NK-92 treated with Interleukin-12 subunit alpha and Interleukin-12 subunit beta, amount 100 ng/mL, for 24 hours (cell line): ENCODE measurements around the gene SPATA16.
"Not testable (repeated sequence)": the region's sequence is repeated elsewhere in the genome, so short reads cannot be mapped to it uniquely, and the experiment has no call there.

Source experiments
- DNase-seq: peaks from one replicate; lab custom pipeline; 2025; lab: John Stamatoyannopoulos, UW

The SPATA16 gene

DNA sequence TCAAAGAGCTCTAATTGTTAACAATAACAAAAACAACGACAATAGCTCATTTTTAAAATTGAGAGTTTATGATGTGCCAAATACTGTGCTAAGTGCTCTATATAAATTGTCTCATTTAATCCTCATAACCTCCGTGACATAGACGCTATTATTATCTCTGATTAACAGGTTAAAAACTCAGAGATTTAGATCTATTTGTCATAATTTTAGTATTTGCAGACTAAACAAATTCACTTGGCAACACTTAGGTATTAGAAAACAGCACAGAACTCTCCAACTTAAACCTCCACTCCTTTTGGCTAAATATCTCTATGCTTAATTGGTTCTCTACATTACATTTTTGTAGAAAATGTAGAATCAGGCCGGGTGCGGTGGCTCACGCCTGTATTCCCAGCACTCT is 136.4 kb downstream of the SPATA16 start:
- DNase-seq: no peak

DNA sequence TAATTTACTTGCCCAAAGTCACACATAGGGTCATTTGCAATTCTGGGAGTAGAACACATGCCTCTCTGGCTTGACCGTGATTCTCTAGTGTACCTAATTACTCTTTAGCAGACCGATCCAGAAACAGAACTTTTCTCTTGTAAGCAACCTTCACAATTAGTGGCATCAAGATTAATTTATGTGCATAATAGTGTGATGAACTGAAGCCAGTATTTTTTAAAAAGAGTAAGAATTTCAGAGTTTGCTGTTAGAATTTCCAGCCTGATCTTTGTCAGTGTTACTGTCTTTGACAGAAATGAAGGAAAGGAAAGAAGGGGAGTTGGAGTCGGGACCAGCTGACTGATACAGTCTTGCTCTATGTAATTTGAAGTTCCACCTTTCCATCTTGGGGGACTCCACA is 137.1 kb downstream of the SPATA16 start:
- DNase-seq: no peak

DNA sequence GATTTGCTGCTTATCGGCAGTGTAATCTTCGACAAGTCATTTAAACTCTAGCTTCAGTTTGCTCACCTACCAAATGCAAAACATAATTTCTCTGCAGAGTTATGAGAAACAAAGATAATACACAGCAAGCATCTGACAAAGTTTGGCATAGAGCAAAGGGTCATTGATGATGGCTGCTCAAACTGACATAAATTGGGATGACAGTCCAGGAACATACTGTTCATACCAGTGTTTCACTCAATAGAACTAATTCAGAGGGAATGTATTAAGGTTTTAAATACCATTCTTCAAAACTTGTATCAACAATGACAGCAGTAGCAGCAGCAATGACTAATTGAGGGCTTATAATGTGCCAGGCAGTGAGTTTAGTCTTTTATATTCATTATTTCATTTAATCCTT is 137.6 kb downstream of the SPATA16 start:
- DNase-seq: no peak

DNA sequence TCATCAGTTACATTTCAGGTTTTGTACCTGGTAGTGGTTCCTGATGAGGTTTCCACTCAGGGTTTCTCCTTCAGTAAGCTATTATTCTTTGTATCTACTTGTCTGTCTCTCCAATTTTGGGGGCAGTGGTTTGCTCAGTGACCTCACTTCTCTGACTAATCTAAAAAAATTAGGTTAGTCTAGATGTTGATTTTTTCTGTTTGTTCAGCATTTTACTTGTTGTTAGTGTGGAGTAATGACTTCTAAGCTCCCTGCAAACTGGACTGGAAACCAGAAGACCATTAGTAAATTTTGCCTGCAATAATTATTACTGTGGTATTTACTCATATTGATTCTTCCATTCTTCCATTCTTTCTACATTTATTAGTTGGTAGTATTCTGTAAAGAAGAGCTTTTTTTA is 139.4 kb downstream of the SPATA16 start:
- no peak for DNase-seq

DNA sequence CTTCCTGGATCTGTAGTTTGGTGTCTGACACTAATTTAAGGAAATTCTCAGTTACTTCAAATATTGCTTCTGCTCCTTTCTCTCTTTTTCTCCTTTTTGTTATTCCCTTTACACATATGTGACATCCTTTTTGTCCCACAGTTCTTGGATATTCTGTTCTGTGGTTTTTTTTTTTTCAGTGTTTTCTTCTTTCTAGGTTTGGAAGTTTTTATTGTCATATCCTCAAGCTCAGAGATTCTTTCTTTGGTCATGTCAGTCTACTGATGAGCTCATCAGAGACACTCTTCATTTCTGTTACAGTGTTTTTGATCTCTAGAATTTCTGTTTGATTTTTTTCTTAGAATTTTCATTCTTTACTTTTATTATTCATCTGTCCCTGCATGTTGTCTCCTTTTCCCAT is 140.5 kb downstream of the SPATA16 start:
- DNase-seq: no peak

DNA sequence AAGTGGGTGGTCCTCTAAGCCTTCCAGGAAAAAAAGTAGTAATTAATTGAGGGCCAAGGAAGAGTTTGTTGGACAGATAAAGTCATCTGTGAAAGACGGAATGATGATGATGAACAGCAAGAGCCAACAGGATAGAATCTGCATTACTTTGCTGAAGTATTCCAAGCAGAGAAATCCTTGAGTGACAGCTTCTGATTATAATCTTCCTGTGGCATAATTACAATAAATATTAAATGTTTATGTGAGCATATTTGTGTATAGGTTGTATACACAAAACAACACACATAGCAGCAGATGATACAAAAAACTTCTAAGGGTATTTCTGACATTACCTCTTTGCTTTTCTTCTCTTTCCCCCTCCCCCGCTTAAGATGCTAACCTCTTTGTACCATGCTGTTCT is 147.6 kb downstream of the SPATA16 start:
- DNase-seq: no peak

DNA sequence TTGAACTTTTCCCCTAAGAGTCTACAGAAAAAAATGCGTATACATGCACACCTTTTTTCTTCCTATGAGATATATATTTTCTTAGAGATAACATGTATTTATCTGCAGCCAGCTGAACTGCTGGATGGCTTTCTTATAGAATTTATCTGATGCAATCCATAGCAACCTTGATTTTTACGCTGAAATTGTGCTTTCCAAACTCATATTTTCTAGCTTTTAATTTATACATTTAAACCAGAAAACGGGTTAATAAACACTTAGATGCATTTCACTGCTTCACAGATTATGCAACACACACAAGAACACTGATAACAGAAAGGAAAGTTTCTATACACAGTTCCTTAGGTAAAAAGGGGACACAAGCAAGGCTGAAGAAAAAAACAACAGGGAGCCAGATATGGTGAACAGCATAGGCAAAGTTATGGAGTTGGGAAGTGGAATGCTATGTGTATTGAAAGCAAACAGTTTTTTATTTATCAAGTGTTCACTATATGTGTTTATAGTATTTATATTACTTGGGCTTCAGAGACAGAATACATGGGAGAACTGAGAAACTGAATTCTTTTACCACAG is 149.5 kb downstream of the SPATA16 start:
- DNase-seq: no peak

DNA sequence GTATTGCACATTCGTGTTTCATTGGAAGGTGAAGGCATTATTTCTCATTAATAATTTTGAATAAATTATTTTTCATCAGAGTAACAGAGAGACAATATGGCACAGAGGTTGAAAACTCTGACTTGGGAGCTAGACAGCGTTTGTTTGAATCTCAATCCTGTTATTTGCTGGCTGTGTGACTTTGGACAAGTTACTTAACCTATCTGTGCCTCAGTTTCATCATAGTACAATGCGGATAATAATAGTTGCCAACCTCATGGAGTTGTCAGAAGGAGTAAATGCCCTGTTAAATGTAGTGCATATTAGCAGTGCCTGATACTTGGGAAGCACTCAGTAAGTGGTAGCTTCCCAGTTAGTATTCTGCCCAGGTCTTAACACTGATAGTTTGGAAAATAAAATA is 151.7 kb downstream of the SPATA16 start:
- no peak for DNase-seq

DNA sequence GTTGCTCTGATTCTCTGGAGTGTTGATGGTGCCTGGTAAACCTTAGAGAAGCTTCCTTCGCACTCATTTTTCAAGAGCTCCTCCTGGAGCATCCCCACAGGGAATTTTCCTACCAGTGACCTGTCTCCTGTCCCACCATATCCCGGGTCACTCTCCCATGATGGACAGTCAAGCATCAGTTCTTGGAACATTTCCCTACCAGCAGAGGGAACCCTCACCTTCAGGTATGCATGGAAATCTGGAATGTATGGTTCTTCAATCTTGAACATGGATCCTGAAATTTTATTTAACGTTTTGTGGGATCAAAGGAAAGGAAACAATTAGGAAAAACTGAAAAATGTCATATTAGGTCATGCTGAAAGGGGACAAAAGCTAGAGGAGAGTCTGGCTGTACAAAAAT is 153.8 kb downstream of the SPATA16 start:
- DNase-seq: no peak

DNA sequence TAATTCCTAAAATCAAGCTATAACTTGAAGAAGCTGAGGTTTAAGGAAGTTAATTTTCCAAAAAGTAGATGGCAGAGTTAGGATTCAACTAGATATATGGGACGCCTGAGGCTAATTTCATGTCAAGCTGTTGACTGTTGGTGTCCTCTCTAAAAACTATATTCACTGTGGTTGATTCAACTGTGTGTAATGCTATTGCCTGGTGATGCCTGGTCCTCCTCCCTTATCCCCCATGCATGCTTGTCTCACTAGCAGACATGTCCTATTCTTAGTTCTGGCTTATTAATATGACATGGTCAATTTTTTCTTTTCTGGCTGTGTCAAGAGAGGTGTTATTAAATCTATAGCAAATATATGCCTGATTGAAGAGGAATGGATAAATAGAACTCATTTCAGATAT is 156.1 kb downstream of the SPATA16 start:
- DNase-seq: no peak

DNA sequence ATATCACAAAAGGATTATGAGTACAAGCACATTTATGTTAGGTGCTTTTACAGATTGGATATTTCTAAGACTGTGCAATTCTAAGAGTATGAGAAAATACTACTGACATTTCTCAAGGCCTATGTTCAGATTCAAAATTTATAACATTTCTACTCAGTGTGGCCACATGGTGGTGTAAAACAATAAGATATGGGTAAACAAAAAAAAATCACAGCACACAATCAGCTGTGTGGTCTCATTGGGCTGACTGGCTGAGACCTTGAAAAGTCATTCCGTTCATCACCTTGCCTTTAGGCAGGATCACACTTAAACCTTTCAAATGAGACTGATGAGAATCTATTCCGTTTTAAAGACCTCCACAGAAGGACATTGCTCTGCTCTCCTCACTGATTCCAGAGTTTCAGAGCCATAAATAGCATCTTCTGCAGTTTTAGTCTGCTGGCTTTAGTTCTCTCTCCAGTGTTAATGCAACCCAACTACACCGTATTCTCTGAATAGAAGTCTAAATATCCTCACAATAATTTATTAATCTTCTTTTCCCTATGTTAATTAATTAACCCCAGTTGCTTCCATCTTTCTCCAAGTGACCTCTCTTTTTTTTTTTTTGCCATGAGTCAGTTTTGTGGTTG is 158.2 kb downstream of the SPATA16 start:
- DNase-seq: no peak

DNA sequence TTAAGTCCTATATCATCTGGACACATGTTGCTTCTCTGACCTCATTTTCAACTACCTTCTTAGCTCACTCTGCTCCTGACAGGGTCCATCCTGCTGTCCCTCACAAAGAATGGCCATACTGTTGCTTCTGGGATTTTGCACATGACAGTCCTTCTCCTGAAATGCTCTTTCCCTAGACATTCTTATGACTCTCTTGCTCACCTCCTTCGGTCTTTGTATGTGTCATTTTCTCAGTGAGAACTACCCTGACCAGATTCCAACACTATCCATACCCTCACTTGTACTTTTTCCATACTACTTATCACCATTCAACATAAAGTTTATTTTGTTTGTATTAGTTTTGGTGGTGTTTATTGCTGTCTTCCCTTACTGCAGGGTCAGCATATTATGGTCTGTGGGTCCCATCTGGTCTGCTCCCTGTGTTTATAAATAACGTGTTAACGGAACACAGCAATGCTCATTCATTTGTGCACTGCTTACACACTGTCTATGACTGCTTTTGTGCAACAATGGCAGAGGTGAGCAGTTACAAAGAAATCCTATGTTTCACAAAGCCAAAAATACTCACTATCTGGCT is 159.5 kb downstream of the SPATA16 start:
- no peak for DNase-seq

DNA sequence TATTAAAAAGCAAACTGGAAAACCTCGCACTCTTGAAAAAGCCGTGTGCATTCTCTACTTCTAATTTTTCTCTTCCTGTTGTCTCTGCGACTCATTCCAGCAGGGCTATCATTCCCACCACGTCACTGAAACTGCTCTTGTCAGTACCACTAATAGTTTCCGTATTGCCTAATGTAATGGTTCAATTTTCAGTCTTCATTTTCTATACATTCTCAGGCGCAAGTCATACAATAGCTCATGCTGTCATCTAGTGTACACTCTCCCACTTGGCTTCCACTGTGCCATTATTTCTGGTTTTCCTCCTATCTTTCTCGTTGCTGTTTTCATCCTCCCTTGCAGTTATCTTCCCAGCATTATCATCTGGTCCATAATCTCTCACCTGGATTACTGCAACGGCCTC is 160.2 kb downstream of the SPATA16 start:
- no peak for DNase-seq

DNA sequence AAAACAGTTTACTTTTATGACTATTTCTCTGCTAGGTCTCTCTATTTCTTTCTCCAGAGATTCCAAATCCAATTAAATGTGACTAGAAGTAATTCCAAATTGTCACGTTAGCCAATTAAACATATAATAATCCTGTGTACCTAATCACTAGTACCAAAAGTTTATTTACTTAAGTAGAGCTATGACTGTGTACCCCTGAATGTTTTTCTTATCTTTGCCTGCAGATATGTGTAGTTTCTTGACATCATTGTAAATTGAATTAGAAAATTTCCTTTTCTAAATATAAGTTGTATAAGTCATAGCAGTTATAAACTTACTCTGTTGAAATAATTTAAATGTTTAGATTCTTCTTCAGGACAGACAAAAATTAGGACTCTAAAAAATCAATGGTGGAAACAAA is 163.3 kb downstream of the SPATA16 start:
- no peak for DNase-seq

DNA sequence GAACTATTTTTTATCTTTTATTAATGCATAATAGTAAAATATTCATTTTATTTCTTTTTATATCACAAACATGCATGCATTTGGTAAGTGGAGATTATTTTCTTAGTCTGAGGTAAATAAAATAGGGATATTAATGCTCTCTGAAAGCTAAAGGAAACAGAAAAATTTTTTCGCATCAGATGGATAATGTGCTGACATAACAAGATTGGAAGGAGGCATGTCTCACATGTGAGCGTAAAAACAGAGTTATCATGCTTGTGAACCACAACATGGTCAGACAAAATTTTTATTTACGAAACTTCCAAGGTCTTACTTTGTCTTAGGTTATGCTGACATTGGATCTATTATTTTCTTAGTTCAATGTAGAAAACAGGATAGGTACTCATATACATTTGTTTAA is 166.1 kb downstream of the SPATA16 start:
- no peak for DNase-seq

DNA sequence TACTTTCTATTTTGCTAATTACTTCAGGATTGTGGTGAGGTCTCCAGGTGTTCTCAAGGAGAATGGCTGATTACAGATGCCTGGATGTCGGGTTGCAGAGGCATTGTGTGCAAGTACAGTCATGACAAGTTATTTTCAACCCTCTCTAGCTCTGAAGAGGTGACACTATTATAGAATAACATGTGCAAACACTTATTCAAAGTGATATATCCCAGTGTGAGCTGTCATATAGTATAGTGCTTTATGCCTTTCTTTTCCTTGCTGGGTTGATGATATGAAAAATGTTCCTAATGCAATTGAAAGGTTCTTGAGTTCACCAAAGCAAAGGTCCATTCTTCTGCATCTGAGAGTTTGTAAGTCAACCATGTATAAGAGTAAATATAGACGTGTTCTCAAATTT is 167.2 kb downstream of the SPATA16 start:
- DNase-seq: no peak

DNA sequence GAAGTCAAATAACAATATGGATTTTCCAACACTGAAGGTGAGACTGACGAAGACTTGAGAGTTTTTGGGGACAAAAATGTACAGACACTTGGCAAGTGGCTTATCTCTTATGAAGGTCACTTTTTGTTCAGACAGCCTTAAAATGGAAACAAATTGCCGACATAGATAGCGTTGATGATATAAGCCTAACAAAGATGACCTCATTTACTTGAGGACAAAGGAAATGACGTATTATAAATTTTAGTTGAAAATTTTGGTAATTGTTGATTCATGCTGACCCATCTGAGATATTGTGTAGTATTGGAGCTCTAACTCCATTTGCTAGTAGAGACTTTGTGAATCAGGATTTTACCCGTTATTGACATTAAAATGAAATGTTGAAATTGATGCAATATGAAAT is 168.3 kb downstream of the SPATA16 start:
- no peak for DNase-seq

DNA sequence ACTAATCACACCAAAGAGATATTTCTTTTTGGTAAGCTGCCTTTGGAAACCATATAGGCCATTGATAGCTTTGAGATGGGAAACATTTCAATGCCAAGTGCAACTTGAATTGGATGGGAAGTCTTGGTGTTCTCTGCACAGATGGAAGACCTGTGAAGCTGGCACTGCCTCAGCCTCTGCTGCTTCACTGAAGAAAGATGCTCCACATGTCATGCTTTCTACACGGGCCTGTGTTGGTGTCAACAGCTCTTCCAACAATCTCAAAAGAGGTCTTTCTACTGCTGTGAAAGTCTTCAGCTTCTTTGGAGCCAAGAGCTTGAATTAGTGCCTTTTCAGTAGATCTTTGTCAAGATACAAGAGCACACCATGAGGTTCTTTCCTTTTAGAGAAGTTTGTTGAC is 169.0 kb downstream of the SPATA16 start:
- no peak for DNase-seq

DNA sequence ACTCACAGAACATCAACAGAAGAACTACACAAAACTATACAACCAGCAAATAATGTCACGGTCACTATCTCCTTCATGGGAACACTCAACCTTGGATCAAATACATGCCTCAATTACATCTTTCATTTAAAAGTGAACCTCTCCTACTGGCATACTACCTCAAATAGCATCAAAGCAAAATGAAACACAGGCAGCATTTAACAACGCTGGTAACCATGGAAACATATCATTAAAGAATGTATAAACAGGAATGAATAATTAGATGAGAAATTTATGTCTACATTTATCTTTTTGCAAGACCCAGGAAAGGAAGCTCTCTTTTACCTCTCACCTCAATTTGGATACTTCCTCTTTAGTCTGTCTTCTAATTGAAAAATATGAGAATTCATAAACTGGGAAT is 172.4 kb downstream of the SPATA16 start:
- DNase-seq: no peak

DNA sequence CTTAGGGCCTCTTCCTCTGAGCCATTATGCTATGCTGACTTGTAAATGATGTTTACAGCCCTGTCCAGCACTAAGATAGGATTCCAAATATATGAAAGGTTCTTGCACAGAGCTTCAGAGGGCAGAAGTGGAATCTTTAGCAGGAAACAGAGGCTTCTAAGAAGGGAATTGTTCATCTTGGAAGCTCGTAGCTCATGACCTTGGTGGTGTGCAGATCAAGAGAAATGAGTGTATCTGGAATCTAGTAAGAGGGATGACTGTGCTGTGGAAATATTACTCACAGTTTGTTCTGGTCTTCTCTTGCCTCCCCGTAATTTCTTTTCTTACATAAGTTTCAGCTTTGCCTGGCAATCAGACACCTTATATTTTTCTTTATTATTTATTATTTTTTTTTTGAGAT is 175.8 kb downstream of the SPATA16 start:
- no peak for DNase-seq

DNA sequence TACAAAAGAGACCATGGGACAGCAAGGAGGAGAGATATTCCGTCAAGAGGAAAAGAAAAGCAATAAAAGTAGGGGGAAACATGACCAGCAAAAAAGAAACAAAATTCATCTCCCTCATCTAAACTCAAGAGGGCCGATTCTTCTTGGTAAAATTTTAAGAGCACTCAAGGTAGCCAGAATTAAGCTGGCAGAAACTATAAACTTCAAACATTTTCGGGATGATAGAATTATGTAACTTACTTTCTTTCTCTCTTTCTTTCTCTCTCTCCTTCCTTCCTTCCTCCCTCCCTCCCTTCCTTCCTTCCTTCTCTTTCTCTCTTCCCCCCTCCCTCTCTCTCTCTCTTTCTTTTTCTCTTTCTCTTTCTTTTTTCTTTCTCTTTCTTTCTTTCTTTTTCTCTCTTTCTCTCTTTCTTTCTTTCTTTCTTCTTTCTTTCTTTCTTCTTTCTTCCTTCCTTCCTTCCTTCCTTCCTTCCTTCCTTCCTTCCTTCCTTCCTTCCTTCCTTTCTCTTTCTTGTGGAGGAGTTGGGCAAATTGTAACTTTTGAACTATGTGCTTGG is 180.3 kb downstream of the SPATA16 start:
- not testable (repeated sequence) for DNase-seq

DNA sequence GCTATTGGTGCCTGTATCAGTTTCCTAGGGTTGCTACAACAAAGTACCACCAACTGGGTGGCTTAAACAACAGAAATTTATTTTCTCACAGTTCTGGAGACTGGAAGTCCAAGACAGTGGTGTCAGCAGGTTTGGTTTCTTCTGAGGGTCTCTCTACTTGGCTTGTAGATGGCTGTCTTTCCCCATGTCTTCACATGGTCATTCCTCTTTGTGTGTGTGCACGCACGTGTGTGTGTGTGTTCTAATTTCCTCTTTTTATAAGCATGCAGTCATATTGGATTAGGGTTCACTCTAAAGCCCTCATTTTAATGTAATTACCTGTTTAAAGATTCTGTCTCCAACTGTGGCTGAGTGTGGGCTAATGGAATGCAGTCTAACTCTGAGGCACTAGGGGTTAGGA is 182.5 kb downstream of the SPATA16 start:
- no peak for DNase-seq

DNA sequence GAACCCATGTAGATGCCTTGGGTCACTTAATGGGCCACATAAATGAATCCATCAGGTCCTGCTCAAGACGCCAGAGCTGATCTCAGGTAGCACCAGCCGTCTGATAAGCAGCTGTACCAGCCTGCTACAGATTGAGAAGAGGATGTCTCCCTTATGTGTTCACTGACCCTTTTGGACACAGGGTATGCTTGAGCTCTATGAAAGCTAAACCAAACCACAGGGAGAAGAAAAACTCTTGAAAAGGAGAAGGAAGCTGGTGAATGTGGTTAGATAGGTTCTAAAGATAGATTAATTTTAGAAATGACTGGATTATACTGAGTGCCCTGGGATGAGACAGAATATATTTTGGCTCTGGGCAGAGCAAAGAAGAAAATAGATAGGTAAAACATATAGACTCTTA is 187.5 kb downstream of the SPATA16 start:
- DNase-seq: no peak

DNA sequence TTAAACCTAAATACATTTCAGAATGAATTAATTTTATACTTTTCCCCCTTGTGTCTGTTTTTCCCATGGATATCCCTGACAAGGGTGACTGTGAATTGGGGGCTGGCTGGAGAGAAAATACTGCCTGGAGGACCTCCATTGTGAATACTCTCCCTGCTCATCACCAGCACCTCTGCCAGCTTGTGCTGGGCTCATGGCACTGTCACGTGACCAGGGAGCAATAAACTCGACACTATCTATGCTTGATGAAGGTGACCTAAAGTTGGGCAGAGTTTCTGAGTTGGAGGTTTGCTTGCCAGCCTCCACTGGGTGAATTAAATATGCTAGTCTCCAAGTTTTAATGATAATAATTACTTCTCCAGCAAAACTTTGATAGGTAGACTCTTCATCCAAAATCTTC is 189.5 kb downstream of the SPATA16 start:
- no peak for DNase-seq
